H9 (cell line): Measurements from ENCODE around the gene GALNT7. TPM values are rescaled to one million over a fixed set of nuclear protein-coding genes. Genes with fewer than 3 reads are reported as not detected.

Experiments used
- DNase-seq: peaks from one replicate; pipeline ENCODE4 v3.0.0-alpha.2; 2017
- H2AFZ ChIP-seq: one replicate; pipeline ENCODE4 v1.6.1; 2013; ENCODE audit warnings: mild to moderate bottlenecking, low read length, control low read depth, moderate library complexity
- H2AK5ac ChIP-seq: 2 replicates; pipeline ENCODE4 v1.6.1; 2013; ENCODE audit warnings: low read length, control low read depth, mixed read lengths; ENCODE audit not compliant: insufficient read length
- H2BK120ac ChIP-seq: one replicate; pipeline ENCODE4 v1.6.1; 2013; ENCODE audit warnings: low read depth, mild to moderate bottlenecking, low read length, control low read depth, inconsistent platforms; ENCODE audit not compliant: poor library complexity, severe bottlenecking
- H2BK12ac ChIP-seq: 2 replicates; pipeline ENCODE4 v1.6.1; 2013; ENCODE audit warnings: low read length, control low read depth, mixed read lengths, low read depth; ENCODE audit not compliant: insufficient read length
- H2BK15ac ChIP-seq: 2 replicates; pipeline ENCODE4 v1.6.1; 2013; ENCODE audit warnings: low read depth, low read length, control low read depth
- H2BK20ac ChIP-seq: one replicate; pipeline ENCODE4 v1.6.1; 2013; ENCODE audit warnings: low read depth, mild to moderate bottlenecking, low read length, control low read depth, inconsistent platforms; ENCODE audit not compliant: poor library complexity, severe bottlenecking
- H2BK5ac ChIP-seq: 2 replicates; pipeline ENCODE4 v1.6.1; 2013; ENCODE audit warnings: low read length, control low read depth, mixed read lengths; ENCODE audit not compliant: insufficient read length
- H3K14ac ChIP-seq: 2 replicates; pipeline ENCODE4 v1.6.1; 2013; ENCODE audit warnings: low read length, control low read depth; ENCODE audit not compliant: insufficient read depth
- H3K18ac ChIP-seq: 2 replicates; pipeline ENCODE4 v1.6.1; 2013; ENCODE audit warnings: low read depth, mild to moderate bottlenecking, mixed read lengths, low read length, control low read depth; ENCODE audit not compliant: insufficient read length
- H3K23ac ChIP-seq: 2 replicates; pipeline ENCODE4 v1.6.1; 2013; ENCODE audit warnings: low read length, control low read depth, mixed read lengths, low read depth; ENCODE audit not compliant: insufficient read length
- H3K23me2 ChIP-seq: 2 replicates; pipeline ENCODE4 v1.6.1; 2013; ENCODE audit warnings: low read depth, mild to moderate bottlenecking, mixed read lengths, low read length, control low read depth; ENCODE audit not compliant: insufficient read length, poor library complexity, severe bottlenecking
- H3K27ac ChIP-seq: 2 replicates; pipeline ENCODE4 v1.5.1; 2013; ENCODE audit warnings: low read length, control low read depth, mixed read lengths, low read depth; ENCODE audit not compliant: insufficient read length
- H3K27me3 ChIP-seq: 2 replicates; pipeline ENCODE4 v1.6.1; 2013; ENCODE audit warnings: low read length, control low read depth, inconsistent platforms; ENCODE audit not compliant: insufficient read depth
- H3K4ac ChIP-seq: 2 replicates; pipeline ENCODE4 v1.6.1; 2013; ENCODE audit warnings: low read depth, mild to moderate bottlenecking, control low read depth, inconsistent platforms, low read length, moderate library complexity
- H3K4me1 ChIP-seq: 2 replicates; pipeline ENCODE4 v1.6.1; 2013; ENCODE audit warnings: low read length, control low read depth, inconsistent platforms; ENCODE audit not compliant: insufficient read depth
- H3K4me2 ChIP-seq: 2 replicates; pipeline ENCODE4 v1.6.1; 2013; ENCODE audit warnings: low read length, control low read depth, mixed read lengths; ENCODE audit not compliant: insufficient read length, insufficient read depth
- H3K56ac ChIP-seq: 2 replicates; pipeline ENCODE4 v1.6.1; 2013; ENCODE audit warnings: low read depth, mild to moderate bottlenecking, mixed read lengths, low read length, control low read depth; ENCODE audit not compliant: insufficient read length
- H3K79me1 ChIP-seq: 2 replicates; pipeline ENCODE4 v1.6.1; 2013; ENCODE audit warnings: low read depth, mild to moderate bottlenecking, moderate library complexity, low read length, control low read depth, inconsistent platforms; ENCODE audit not compliant: insufficient read depth, poor library complexity, severe bottlenecking
- H3K79me2 ChIP-seq: 2 replicates; pipeline ENCODE4 v1.6.1; 2013; ENCODE audit warnings: low read length, control low read depth, inconsistent platforms; ENCODE audit not compliant: insufficient read depth
- H3K9ac ChIP-seq: 2 replicates; pipeline ENCODE4 v1.6.1; 2013; ENCODE audit warnings: low read length, control low read depth, mixed read lengths; ENCODE audit not compliant: insufficient read length; ENCODE audit errors: extremely low read depth
- H3K9me3 ChIP-seq: one replicate; pipeline ENCODE4 v1.6.1; 2013; ENCODE audit warnings: low read depth, low read length, inconsistent platforms; ENCODE audit not compliant: control insufficient read depth
- H3T11ph ChIP-seq: one replicate; pipeline ENCODE4 v1.6.1; 2013; ENCODE audit warnings: mild to moderate bottlenecking, low read length, control low read depth, inconsistent platforms
- H4K20me1 ChIP-seq: one replicate; pipeline ENCODE4 v1.6.1; 2013; ENCODE audit not compliant: control insufficient read depth, insufficient read length, insufficient read depth
- H4K5ac ChIP-seq: 2 replicates; pipeline ENCODE4 v1.6.1; 2013; ENCODE audit warnings: low read depth, mild to moderate bottlenecking, mixed read lengths, low read length, control low read depth; ENCODE audit not compliant: insufficient read length
- H4K8ac ChIP-seq: replicated peaks from 2 replicates; pipeline ENCODE4 v1.6.1; 2013; ENCODE audit warnings: low read length, control low read depth, mixed read lengths, low read depth; ENCODE audit not compliant: insufficient read length
- H4K91ac ChIP-seq: 2 replicates; pipeline ENCODE4 v1.6.1; 2013; ENCODE audit warnings: low read depth, mild to moderate bottlenecking, moderate library complexity, mixed read lengths, low read length, control low read depth; ENCODE audit not compliant: insufficient read length
- H3K27ac Mint-ChIP-seq, 3 experiments: 2 replicates in 2 of 3; 3 replicates in 1 of 3; pipeline ENCODE4 v1.8.0; 2020 to 2021; ENCODE audit warnings: mixed read lengths in 3 of 3, mild to moderate bottlenecking in 1 of 3, moderate library complexity in 1 of 3
- H3K27me3 Mint-ChIP-seq: 2 replicates; pipeline ENCODE4 v1.8.0; 2021; ENCODE audit warnings: low read depth, mild to moderate bottlenecking, moderate library complexity, mixed read lengths
- H3K36me3 Mint-ChIP-seq, 3 experiments: 2 replicates in 2 of 3; 3 replicates in 1 of 3; pipeline ENCODE4 v1.8.0; 2020 to 2021; ENCODE audit warnings: low read depth in 3 of 3, mixed read lengths in 3 of 3; ENCODE audit not compliant: insufficient read depth in 1 of 3
- H3K4me1 Mint-ChIP-seq, 2 experiments: 2 replicates each; pipeline ENCODE4 v1.8.0; 2020; ENCODE audit warnings: mixed read lengths in 2 of 2
- H3K4me3 Mint-ChIP-seq, 2 experiments: 2 replicates in 1 of 2; 3 replicates in 1 of 2; pipeline ENCODE4 v1.8.0; 2020 to 2021; ENCODE audit warnings: mild to moderate bottlenecking in 2 of 2, mixed read lengths in 2 of 2, moderate library complexity in 1 of 2
- H3K9me3 Mint-ChIP-seq, 2 experiments: 2 replicates in 1 of 2; 3 replicates in 1 of 2; pipeline ENCODE4 v1.8.0; 2020; ENCODE audit warnings: mild to moderate bottlenecking in 2 of 2, mixed read lengths in 2 of 2, moderate library complexity in 1 of 2
- CTCF ChIP-seq: fragments of 200-600 bp; sonication (generic); conservative IDR thresholded peaks from 3 replicates; pipeline ENCODE4 v1.8.0; 2021; ENCODE audit warnings: antibody characterized with exemption, mild to moderate bottlenecking
- WGBS: extraction: QIAGEN DNeasy Blood & Tissue Kit; methylation state at CpG from one replicate; pipeline ENCODE4 v1.1.7; 2013; ENCODE audit warnings: missing lambda C conversion rate, low lambda C conversion rate, mixed read lengths; ENCODE audit not compliant: insufficient read length; ENCODE audit errors: extremely low coverage; 5-methylcytosine and 5-hydroxymethylcytosine counted together
- total RNA-seq: library from RNA; stranded (reverse); gene quantifications from 2 replicates; pipeline ENCODE4 v1.2.1, GENCODE V29; 2021

Gene GALNT7
- total RNA-seq, 1 experiment from 2014 or later, result 57.3 TPM

- Histone ChIP-seq H4K8ac (no peak overlapping the region), H3K23me2 (no peaks in the 10 kb centered on the region), H2BK5ac (no peak overlapping the region), H3K27me3 (no peaks in the 10 kb centered on the region), H3K14ac (no peak overlapping the region), H3K79me2 (no peaks in the 10 kb centered on the region), H2BK120ac (no peak overlapping the region), H2BK15ac (no peak overlapping the region), H3K9me3 (peaks cover 8% of the 10 kb centered on the region), H3K56ac (no peak overlapping the region), H2BK20ac (no peak overlapping the region), H3K4me2 (no peak overlapping the region), H2AFZ (no peak overlapping the region), H2AK5ac (no peak overlapping the region), H3K23ac (no peak overlapping the region), H3K4me1 (no peaks in the 10 kb centered on the region), H4K20me1 (no peaks in the 10 kb centered on the region), H3K18ac (no peak overlapping the region), H3T11ph (no peak overlapping the region), H3K4ac (no peak overlapping the region), H4K91ac (no peak overlapping the region), H3K9ac (no peak overlapping the region), H2BK12ac (no peak overlapping the region), H3K79me1 (peaks cover 4% of the 10 kb centered on the region), H4K5ac (no peak overlapping the region), H3K27ac (no peak overlapping the region)
- H3K4me1 Mint-ChIP-seq, result peaks cover 0 to 3% of the 10 kb centered on the region in 2 experiments; a peak in 2 of 4 replicates
- TF ChIP-seq CTCF, result no peak
- DNase-seq, result no peak
- H3K9me3 Mint-ChIP-seq, result peaks cover 12 to 14% of the 10 kb centered on the region in 2 experiments
- WGBS, result no CpG with 5 or more reads among the region's 5 CpGs
- H3K4me3 Mint-ChIP-seq, result no peak overlapping the region
- no peaks in the 10 kb centered on the region; the same call in 1 of the 2 replicates for H3K27me3 Mint-ChIP-seq
- peaks cover 11 to 18% (median 12%) of the 10 kb centered on the region in 3 experiments for H3K36me3 Mint-ChIP-seq
- no peak overlapping the region for H3K27ac Mint-ChIP-seq
Observed at GRCh38 chr4:173291899-173292298, 123.3 kb downstream of the GALNT7 start.
